ENCODE results near the gene UBXN4. TPM values are rescaled to one million over a fixed set of nuclear protein-coding genes. Genes with fewer than 3 reads are reported as not detected.

The UBXN4 gene
- total RNA-seq, 1 experiment from 2014 or later = 69.7 TPM

DNA sequence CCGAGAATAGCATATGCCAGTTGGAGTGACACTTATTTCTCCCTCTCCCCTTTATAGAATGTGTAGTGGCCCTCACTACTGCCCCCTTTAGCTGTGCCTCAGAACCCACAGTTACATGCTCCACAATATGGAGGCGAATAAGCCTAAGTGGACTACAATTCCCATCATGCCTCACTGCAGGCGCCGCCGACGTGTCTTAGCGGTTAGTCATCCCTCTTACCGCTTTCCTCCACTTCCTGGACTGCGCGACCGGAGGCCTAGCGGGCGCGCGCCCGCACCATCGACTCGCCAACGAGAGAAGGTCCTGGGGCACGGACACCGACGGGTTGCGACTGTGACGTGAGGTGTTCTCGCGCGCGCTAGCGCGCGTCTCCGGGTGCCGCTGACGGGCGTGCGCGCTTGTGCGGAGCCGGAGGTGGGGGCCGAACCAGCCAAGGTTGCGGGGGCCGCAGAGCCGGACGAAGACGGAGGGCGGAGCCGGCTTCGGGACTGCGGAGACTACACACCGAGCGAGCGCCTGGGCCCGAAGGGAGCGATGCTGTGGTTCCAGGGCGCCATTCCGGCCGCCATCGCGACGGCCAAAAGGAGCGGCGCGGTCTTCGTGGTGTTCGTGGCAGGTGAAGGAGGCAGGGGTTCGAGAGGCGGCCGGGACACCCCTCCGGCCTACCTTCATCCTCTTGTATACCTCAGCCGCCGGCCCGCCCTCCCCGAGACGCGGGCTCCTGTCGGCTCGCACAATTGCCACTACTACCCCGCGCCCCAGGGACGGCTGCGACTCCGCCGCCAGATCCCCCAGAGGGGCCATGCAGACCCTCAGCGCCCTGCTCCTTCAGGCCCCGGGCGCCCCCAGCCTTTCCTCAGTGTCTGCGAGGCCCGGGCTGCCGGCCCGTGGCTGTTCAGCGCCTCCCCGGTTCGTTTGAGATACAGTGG lies at the start of gene UBXN4 (continued):
- TF ChIP-seq POLR2AphosphoS5 (IDR thresholded peaks at IDR 0.05; ENCODE audit: low read depth, low read length) (peak; percentile 95), ZFX (IDR thresholded peaks at IDR 0.05) (peak; percentile 98), TCF7L2 (IDR thresholded peaks at IDR 0.05; ENCODE audit: borderline replicate concordance, extremely low read depth, insufficient read depth, insufficient read length) (no peak), YY1 (IDR thresholded peaks at IDR 0.05; ENCODE audit: extremely low read depth, insufficient replicate concordance, low read depth, low read length) (peak; percentile 91), RAD21 (IDR thresholded peaks at IDR 0.05; ENCODE audit: low read depth) (no peak), EGR1 (IDR thresholded peaks at IDR 0.05; ENCODE audit: low read depth) (peak; percentile 86), CBX3 (IDR thresholded peaks at IDR 0.05; ENCODE audit: low read depth) (peak; percentile 99)

DNA sequence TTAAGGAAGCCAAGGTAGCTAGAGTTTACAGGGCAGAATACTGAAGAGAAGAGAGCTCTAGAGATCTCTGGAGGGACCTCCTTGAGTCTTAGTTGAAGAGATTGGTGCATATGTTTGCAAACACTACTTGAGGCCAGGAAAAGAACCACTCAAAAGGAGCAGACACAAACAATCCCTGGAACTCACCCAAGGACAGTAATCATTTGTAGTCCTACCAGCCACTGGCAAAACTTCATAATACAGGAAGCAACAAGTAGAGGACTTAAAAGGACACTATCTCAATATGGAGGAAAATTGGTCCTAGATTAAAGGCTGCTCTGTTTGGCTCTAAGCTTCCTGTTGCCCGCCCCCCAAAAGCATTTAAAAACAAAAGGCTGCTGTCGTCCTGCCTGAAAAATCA lies 46.9 kb upstream of the UBXN4 start:
- CTCF ChIA-PET = no interaction called here
- intact Hi-C loops (cut with micrococcal nuclease) = no loop called here
- DNase-seq (ENCODE audit: low read depth, low spot score) = no peak
- no peak for TF ChIP-seq SP1 (IDR thresholded peaks at IDR 0.05; ENCODE audit: low read depth)
- TF ChIP-seq SRF (IDR thresholded peaks at IDR 0.05; ENCODE audit: low read depth) = no peak
- TF ChIP-seq, protein P1, sequence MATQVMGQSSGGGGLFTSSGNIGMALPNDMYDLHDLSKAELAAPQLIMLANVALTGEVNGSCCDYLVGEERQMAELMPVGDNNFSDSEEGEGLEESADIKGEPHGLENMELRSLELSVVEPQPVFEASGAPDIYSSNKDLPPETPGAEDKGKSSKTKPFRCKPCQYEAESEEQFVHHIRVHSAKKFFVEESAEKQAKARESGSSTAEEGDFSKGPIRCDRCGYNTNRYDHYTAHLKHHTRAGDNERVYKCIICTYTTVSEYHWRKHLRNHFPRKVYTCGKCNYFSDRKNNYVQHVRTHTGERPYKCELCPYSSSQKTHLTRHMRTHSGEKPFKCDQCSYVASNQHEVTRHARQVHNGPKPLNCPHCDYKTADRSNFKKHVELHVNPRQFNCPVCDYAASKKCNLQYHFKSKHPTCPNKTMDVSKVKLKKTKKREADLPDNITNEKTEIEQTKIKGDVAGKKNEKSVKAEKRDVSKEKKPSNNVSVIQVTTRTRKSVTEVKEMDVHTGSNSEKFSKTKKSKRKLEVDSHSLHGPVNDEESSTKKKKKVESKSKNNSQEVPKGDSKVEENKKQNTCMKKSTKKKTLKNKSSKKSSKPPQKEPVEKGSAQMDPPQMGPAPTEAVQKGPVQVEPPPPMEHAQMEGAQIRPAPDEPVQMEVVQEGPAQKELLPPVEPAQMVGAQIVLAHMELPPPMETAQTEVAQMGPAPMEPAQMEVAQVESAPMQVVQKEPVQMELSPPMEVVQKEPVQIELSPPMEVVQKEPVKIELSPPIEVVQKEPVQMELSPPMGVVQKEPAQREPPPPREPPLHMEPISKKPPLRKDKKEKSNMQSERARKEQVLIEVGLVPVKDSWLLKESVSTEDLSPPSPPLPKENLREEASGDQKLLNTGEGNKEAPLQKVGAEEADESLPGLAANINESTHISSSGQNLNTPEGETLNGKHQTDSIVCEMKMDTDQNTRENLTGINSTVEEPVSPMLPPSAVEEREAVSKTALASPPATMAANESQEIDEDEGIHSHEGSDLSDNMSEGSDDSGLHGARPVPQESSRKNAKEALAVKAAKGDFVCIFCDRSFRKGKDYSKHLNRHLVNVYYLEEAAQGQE (IDR thresholded peaks at IDR 0.05; ENCODE audit: low read depth) = no peak
- no peak for TF ChIP-seq SIN3A (IDR thresholded peaks at IDR 0.05; ENCODE audit: low read depth)
- TF ChIP-seq, protein P2, sequence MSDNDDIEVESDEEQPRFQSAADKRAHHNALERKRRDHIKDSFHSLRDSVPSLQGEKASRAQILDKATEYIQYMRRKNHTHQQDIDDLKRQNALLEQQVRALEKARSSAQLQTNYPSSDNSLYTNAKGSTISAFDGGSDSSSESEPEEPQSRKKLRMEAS (IDR thresholded peaks at IDR 0.05) = no peak
- TF ChIP-seq EGR1 (IDR thresholded peaks at IDR 0.05; ENCODE audit: low read depth) = no peak
- TF ChIP-seq ZFX (IDR thresholded peaks at IDR 0.05) = no peak
- TF ChIP-seq EZH2 (IDR thresholded peaks at IDR 0.05) = no peak
- no peak for TF ChIP-seq TCF7L2 (IDR thresholded peaks at IDR 0.05; ENCODE audit: borderline replicate concordance, extremely low read depth, insufficient read depth, insufficient read length)
- TF ChIP-seq ZNF274 (IDR thresholded peaks at IDR 0.05; ENCODE audit: low read depth, low read length) = no peak
- TF ChIP-seq CEBPB (IDR thresholded peaks at IDR 0.05; ENCODE audit: low read depth) = no peak
- no peak for TF ChIP-seq JUND (IDR thresholded peaks at IDR 0.05)
- TF ChIP-seq, protein P3, sequence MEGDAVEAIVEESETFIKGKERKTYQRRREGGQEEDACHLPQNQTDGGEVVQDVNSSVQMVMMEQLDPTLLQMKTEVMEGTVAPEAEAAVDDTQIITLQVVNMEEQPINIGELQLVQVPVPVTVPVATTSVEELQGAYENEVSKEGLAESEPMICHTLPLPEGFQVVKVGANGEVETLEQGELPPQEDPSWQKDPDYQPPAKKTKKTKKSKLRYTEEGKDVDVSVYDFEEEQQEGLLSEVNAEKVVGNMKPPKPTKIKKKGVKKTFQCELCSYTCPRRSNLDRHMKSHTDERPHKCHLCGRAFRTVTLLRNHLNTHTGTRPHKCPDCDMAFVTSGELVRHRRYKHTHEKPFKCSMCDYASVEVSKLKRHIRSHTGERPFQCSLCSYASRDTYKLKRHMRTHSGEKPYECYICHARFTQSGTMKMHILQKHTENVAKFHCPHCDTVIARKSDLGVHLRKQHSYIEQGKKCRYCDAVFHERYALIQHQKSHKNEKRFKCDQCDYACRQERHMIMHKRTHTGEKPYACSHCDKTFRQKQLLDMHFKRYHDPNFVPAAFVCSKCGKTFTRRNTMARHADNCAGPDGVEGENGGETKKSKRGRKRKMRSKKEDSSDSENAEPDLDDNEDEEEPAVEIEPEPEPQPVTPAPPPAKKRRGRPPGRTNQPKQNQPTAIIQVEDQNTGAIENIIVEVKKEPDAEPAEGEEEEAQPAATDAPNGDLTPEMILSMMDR (IDR thresholded peaks at IDR 0.05 in 2 of 3, conservative IDR thresholded peaks at IDR 0.05 in 1 of 3; ENCODE audit: borderline replicate concordance in 1 of 3, insufficient read depth in 1 of 3, low read depth in 2 of 3, low read length in 2 of 3) = no peak

More for the DNA sequence above, 46.9 kb upstream of the UBXN4 start:
- no peak overlapping the region for H3K27ac ChIP-seq (ENCODE audit: low read depth, low read length)
- H3K4me2 ChIP-seq (ENCODE audit: low read length) = no peak overlapping the region
- no peak overlapping the region for H3K4me3 ChIP-seq (replicated peaks in 1 of 2; ENCODE audit: low read depth in 1 of 2, low read length in 2 of 2)
- H3K27me3 ChIP-seq (ENCODE audit: insufficient read depth, low read length) = no peaks in the 10 kb centered on the region
- H4K20me1 ChIP-seq (ENCODE audit: insufficient read depth) = no peaks in the 10 kb centered on the region
- no peaks in the 10 kb centered on the region for H3K9me2 ChIP-seq (ENCODE audit: insufficient read depth)
- ChIA-PET POLR2A (no interaction called here), RAD21 (ENCODE audit: low non-redundant PET in 1 of 2, low total read pairs in 2 of 2, uncharacterized antibody in 2 of 2, unreplicated experiment in 2 of 2) (no interaction called here)
- no peaks in the 10 kb centered on the region for H3K9me3 ChIP-seq (ENCODE audit: control insufficient read depth in 1 of 2, insufficient read depth in 1 of 2, low read depth in 1 of 2, low read length in 2 of 2)
- BruUV-seq (replicated peaks) = no TSS peak
- ATAC-seq = no peak
- no peak overlapping the region for H3K9ac ChIP-seq (ENCODE audit: low read length)
- no peak overlapping the region for H2AFZ ChIP-seq (ENCODE audit: low read depth, low read length, poor library complexity, severe bottlenecking)
- H3K4me1 ChIP-seq (ENCODE audit: control insufficient read depth in 1 of 2, insufficient read depth in 2 of 2, low read length in 2 of 2) = no peaks in the 10 kb centered on the region
- no peaks in the 10 kb centered on the region for H3K79me2 ChIP-seq (ENCODE audit: insufficient read depth, low read length)
- 0 out of 4 replicates have a peak, but pooled peaks cover 0 to 2% of the 10 kb centered on the region in 2 experiments for H3K36me3 ChIP-seq (ENCODE audit: control insufficient read depth in 1 of 2, insufficient read depth in 2 of 2, low read length in 2 of 2)
